Right lobe of liver (tissue), 4 donors: ENCODE results near the gene SORBS2.

Experiments used
- CTCF ChIP-seq, 4 donors: fragments of 200-600 bp in 3 of 4; fragments of 450-650 bp in 1 of 4; IDR thresholded peaks; one replicate each; pipeline versions ENCODE4 v1.5.1 to v1.8.0; 2016 to 2022; ENCODE audit warnings: antibody characterized with exemption in 4 of 4, mild to moderate bottlenecking in 2 of 4
- POLR2A ChIP-seq: fragments of 450-650 bp; IDR thresholded peaks from one replicate; pipeline ENCODE4 v1.6.1; 2017; ENCODE audit warnings: antibody characterized with exemption, mild to moderate bottlenecking
- donor health status: DM: no; HTN: no; CAD: no.
- donor health status: DM: no; HTN: no; CAD: no.
- donor health status: DM: no; HTN: yes; CAD: no.

GRCh38 chr4:185741795-185742194, 70.2 kb downstream of the SORBS2 start:
- TF ChIP-seq CTCF (IDR thresholded peaks at IDR 0.05) (no peak), POLR2A (no peak)
